Measurements from ENCODE around the gene OSTM1. TPM values are rescaled to one million over a fixed set of nuclear protein-coding genes. Genes with fewer than 3 reads are reported as not detected.

Gene OSTM1
- total and polyA plus RNA-seq, 2 of the 13 experiments (the other 11 are each of a cell fraction or from before 2014, with no cell fraction given): 8.7 to 20.5 TPM

- TF ChIP-seq SRF (IDR thresholded peaks at IDR 0.05; ENCODE audit: low read depth, low read length) (no peak), ZNF788 (CRISPR knock-in tag; IDR thresholded peaks at IDR 0.05; ENCODE audit: borderline replicate concordance) (0 out of 2 replicates have a peak, but pooled peaks have one; percentile 40), NR2F6 (IDR thresholded peaks at IDR 0.05) (no peak), NR2F6 (CRISPR knock-in tag; IDR thresholded peaks at IDR 0.05) (no peak), TSC22D2 (CRISPR knock-in tag; IDR thresholded peaks at IDR 0.05; ENCODE audit: borderline replicate concordance) (no peak), RBAK (CRISPR knock-in tag; IDR thresholded peaks at IDR 0.05) (no peak), ATF4 (CRISPR knock-in tag; IDR thresholded peaks at IDR 0.05) (no peak), ZNF205 (CRISPR knock-in tag; IDR thresholded peaks at IDR 0.05) (no peak), ZNF883 (CRISPR knock-in tag; IDR thresholded peaks at IDR 0.05; ENCODE audit: not compliant biosample characterization) (peak; percentile 69), PRMT3 (CRISPR knock-in tag; IDR thresholded peaks at IDR 0.05; ENCODE audit: borderline replicate concordance, low read depth) (no peak; the same call in 1 of the 2 replicates), EEA1 (CRISPR knock-in tag; IDR thresholded peaks at IDR 0.05; ENCODE audit: borderline replicate concordance) (no peak), ZNF224 (CRISPR knock-in tag; IDR thresholded peaks at IDR 0.05) (peak; percentile 17; the same call in 1 of the 2 replicates), MEIS1 (CRISPR knock-in tag; IDR thresholded peaks at IDR 0.05; ENCODE audit: borderline replicate concordance) (peak; percentile 90), THAP9 (CRISPR knock-in tag; IDR thresholded peaks at IDR 0.05; ENCODE audit: borderline replicate concordance) (peak; percentile 66; the same call in 1 of the 2 replicates), TCF7L2 (IDR thresholded peaks at IDR 0.05; ENCODE audit: low read depth, low read length) (no peak), AKAP8 (CRISPR knock-in tag; IDR thresholded peaks at IDR 0.05) (no peak), PHF21A (CRISPR knock-in tag; IDR thresholded peaks at IDR 0.05) (peak; percentile 56), SSRP1 (CRISPR knock-in tag; IDR thresholded peaks at IDR 0.05) (no peak), THAP8 (CRISPR knock-in tag; IDR thresholded peaks at IDR 0.05; ENCODE audit: borderline replicate concordance) (0 out of 2 replicates have a peak, but pooled peaks have one; percentile 53), NR2F2 (IDR thresholded peaks at IDR 0.05; ENCODE audit: borderline replicate concordance, low read depth) (no peak), GPBP1L1 (CRISPR knock-in tag; IDR thresholded peaks at IDR 0.05) (no peak), ZNF775 (CRISPR knock-in tag; IDR thresholded peaks at IDR 0.05; ENCODE audit: borderline replicate concordance) (0 out of 2 replicates have a peak, but pooled peaks have one; percentile 45), GMEB2 (CRISPR knock-in tag; IDR thresholded peaks at IDR 0.05; ENCODE audit: low read depth) (no peak)
Observed at GRCh38 chr6:108074359-108075144, at the start of gene OSTM1 (continued).
